ENCODE data around the gene ZNF804B.
"Not testable (repeated sequence)": the region's sequence is repeated elsewhere in the genome, so short reads cannot be mapped to it uniquely, and the experiment has no call there.

Gene ZNF804B

DNA sequence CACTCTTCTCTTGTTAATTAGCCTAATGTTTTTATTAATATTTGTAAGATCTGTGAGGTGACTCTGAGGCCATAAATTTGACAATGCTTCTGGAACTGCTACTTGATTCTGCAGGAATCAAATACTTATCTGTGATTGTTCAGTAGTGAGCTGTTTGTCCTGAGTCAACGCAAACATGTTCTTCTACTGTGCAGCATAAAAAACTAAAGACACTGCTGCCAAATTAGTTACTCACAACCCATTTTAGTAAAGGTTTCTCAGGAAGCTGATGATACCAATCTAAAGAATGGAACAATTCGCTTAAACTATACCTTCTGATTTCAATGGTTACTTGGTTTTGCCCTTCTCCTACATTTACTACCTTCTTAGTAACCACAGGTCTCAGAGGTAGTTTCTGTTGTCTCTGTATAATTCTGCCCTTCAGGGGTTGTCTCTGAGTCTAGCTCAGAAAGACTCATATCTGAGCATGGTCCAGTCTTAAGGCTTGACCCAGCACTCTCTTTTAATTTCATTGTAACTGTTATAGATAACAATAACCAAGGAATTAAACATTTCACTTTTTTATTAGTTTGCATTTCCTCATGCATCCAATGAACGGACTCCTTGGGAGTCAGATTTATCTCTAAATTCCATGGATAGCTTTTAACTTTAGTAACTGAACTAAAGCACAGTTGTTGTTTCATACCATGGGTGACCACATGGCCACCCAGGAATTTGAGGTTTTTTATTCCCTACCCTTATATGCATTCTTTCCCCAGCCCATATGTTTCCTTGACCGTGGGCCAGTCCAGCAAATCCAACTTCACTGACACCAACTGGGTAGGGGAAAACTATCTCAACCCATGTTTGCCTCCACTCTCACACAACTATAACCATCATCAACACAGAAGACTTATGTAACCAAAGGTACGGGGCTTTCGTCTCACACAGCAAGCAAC lies 345.5 kb downstream of the ZNF804B start:
- DNase-seq = no peak

GRCh38 chr7:89123871-89124270 lies 364.4 kb downstream of the ZNF804B start:
- DNase-seq = no peak

- DNase-seq = no peak
Measured at GRCh38 chr7:89129600-89130375, 370.3 kb downstream of the ZNF804B start.

- DNase-seq = no peak
Measured at GRCh38 chr7:89133357-89133756, 373.9 kb downstream of the ZNF804B start.

DNA sequence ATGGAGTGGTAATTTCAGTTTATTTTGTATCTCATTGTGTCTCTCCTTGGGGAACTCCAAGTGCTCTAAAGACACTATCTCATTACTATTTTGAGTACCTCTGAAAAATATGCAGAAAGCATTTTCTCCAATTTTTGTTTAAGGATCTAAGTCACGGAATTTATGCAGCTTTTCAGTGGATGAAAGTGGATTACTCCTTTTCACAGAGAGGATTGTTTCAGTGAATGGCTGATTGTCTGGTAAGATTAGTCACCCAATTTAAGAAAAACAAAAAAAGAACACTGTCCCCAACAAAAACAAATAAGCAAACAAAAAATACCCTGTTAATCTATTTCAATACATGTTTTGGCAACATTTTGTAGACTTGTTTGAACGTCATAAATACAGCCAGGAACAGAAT lies 374.3 kb downstream of the ZNF804B start:
- DNase-seq = no peak

GRCh38 chr7:89145801-89146200 lies 386.3 kb downstream of the ZNF804B start:
- DNase-seq = no peak

- no peak for DNase-seq
Measured at GRCh38 chr7:89160107-89160506, 400.6 kb downstream of the ZNF804B start.

DNA sequence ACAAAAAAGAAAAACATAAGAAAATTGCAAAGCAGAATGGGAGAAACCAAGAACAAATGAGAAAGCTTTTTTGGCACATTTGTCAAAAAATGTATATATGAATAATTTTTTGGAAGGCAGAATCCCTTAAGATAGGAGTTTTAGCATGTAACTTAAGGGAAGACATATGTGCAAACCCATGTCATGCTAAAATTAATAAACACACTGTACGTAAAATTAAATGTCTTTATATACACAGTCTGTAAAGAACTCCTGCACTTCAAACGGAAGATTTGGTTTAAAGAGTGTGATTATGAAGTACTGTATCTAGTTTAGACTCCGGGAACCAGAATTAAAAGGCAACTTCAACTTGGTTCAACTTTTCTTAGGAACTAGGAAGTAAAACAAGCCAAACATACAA lies 405.9 kb downstream of the ZNF804B start:
- no peak for DNase-seq

- DNase-seq = no peak
Measured at GRCh38 chr7:89170628-89171027, 411.1 kb downstream of the ZNF804B start.

- DNase-seq = no peak
Measured at GRCh38 chr7:89182116-89182515, 422.6 kb downstream of the ZNF804B start.

DNA sequence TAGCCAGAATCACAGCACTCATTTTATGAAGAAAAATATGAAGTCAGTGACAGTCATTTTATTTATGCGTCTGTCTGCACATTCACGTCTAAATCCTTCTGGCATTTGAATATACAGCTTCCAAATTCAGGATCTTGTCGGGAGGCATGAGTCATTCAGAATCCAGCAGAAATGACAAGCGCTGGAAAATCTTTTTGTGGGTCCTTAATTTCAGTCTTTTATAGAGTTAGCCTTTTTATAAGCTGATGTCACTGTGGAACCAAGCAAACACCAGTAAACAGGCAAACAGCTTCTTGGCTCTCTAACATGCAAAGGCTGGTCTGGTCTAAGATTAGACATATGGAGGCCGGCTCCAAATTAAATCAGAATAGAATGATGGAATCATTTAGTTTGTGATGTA lies 424.2 kb downstream of the ZNF804B start:
- no peak for DNase-seq

- no peak for DNase-seq
Measured at GRCh38 chr7:89200758-89201157, 441.3 kb downstream of the ZNF804B start.

DNA sequence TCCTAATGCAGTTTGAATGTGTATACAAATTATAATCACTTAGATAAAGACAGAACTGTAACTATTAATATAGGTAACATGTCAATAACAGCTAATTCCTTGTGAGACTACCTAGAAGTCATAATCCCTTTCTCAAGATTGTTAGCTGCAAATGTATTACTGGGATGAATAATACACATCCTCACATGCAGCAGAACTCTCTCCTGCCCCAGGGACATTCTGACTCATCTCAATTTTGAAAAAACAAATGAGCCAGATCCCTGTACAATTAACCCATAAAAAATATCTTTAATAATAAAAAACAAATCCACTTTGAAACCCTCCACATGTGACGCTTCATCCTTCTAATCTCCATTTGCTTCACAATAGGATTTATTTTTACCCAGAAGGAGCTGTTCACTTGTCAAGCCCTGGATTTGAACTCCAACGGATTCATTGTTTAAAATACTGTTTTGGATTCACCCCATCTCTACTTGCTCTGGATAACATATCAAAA lies 464.4 kb downstream of the ZNF804B start:
- DNase-seq = no peak

- not testable (repeated sequence) for DNase-seq
Measured at GRCh38 chr7:89228688-89229171, 469.2 kb downstream of the ZNF804B start.

DNA sequence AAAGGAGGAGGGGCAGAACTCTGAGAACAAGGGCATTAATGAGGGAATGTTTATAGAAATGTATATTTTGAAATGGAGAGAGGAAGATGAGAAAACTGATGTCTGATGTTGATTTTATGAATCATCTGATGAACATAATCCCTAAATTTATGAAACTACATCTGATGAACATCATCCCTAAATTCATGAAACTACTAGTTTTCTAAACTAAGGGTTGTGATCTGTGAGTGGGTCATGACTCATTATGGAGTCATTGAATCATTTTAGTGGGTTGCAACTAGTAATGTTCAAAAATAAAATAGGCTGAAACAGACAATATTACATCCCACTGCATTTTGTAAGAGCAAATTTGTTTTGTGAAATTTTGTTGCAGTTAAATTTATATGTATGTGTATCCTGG lies 478.7 kb downstream of the ZNF804B start:
- no peak for DNase-seq

DNA sequence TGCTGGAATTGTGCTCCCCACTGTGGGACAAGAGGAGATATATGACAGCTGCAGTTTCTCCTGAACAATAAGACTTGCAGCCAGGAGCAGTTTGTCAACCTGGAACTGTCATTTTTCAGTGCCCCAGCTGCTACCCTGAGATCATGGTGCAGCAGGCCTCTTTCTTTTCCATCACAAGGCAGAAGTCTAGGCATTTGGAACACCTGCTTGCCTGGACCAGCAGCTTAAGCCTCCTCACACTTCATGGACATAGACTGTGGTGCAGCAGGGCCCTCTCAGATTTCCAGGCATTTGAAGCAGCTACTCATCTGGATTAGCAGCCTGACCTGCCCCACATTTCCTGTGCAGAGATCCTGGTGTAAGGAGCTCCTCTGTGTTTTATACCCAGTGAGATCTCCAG lies 486.7 kb downstream of the ZNF804B start:
- DNase-seq = no peak

- no peak for DNase-seq
Measured at GRCh38 chr7:89247207-89247606, 487.7 kb downstream of the ZNF804B start.

DNA sequence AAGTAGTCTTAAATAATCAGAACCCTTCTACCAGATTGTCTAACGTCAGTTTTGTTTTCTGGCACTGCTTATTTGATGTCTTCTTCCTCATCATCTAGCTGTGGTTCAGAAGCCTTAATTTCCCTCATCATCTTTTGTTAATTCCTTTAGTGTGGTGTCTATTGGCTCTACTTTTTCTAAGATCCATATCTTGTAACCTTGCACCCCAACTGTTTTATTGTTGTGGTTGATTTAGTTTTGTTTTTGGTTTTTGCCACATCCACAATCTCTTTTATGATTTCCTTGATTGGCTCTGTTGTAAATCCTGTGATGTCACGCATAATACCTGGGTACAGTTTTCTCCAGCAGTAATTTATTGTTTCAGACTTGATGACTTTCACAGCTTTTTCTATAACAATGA lies 499.6 kb downstream of the ZNF804B start:
- no peak for DNase-seq

- no peak for DNase-seq
Measured at GRCh38 chr7:89264126-89264525, 504.6 kb downstream of the ZNF804B start.

- DNase-seq = peak in 1 of 2 experiments; percentile 0
Measured at GRCh38 chr7:89265631-89266030, 506.1 kb downstream of the ZNF804B start.

DNA sequence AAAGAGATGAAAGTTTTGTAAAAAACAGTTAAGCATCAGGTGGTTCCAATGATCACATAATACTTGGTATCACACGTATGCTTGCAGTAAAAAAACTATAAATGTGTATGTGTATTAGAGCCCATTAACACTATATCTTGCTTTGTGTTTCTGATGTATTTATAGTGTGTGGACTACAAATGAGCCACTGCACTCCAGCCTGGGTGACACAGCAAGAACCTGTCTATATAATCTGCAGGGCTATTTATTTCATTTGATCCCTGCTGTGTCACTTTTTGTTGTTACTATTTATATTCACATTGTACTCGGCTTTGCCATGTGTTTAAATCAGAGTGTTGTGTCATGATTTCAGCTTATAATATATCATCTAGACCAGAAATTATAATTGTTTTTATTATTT lies 523.8 kb downstream of the ZNF804B start:
- no peak for DNase-seq

DNA sequence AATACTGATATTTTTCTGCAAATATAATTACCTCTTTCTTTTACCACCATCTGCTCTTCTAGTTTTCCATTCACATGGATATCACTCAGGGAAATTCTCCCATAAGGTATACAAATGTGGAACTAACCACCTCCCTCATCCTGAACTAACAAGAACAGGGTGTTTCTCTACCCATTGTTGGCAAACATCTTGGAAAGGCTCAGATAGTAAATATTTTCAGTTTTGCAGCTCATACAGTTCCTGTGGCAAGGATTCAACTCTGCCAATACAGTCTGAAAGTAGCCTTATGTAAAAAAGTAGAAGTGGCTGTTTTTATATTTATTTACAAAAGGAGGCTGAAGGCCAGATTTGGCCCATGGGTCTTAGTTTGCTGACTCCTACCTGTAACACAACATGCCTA lies 549.0 kb downstream of the ZNF804B start:
- DNase-seq = no peak

GRCh38 chr7:89311886-89312285 lies 552.4 kb downstream of the ZNF804B start:
- no peak for DNase-seq

GRCh38 chr7:89312551-89312950 lies 553.1 kb downstream of the ZNF804B start:
- no peak for DNase-seq

All from NCI-H446 (cell line).